ENCODE results near the gene NUP205. TPM values are rescaled to one million over a fixed set of nuclear protein-coding genes. Genes with fewer than 3 reads are reported as not detected.
"Not testable (repeated sequence)": the region's sequence is repeated elsewhere in the genome, so short reads cannot be mapped to it uniquely, and the experiment has no call there.

NUP205 gene
- total and polyA plus RNA-seq, 10 donors, result 29.8 to 55.5 (median 44.8) TPM

- Histone ChIP-seq H3K4me3 (no peak overlapping the region), H3K9me3 (no peaks in the 10 kb centered on the region), H3K36me3 (peaks cover 0 to 21% (median 0%) of the 10 kb centered on the region in 6 donors), H3K27ac (peak overlapping the region in 3 of 8 donors; percentile 4 to 15 (median 9)), H3K4me1 (peaks cover 16 to 77% (median 40%) of the 10 kb centered on the region in 6 donors), H3K27me3 (replicated peaks in 1 of 7) (no peaks in the 10 kb centered on the region)
- no peak for DNase-seq
- 59 to 73% (median 67%) methylated on average over 6 of the region's 6 CpGs for WGBS, 5 donors
- intact Hi-C loops (cut with DNase I; ENCODE audit: low total_unique reads), result no loop called here
- TF ChIP-seq, protein P1, sequence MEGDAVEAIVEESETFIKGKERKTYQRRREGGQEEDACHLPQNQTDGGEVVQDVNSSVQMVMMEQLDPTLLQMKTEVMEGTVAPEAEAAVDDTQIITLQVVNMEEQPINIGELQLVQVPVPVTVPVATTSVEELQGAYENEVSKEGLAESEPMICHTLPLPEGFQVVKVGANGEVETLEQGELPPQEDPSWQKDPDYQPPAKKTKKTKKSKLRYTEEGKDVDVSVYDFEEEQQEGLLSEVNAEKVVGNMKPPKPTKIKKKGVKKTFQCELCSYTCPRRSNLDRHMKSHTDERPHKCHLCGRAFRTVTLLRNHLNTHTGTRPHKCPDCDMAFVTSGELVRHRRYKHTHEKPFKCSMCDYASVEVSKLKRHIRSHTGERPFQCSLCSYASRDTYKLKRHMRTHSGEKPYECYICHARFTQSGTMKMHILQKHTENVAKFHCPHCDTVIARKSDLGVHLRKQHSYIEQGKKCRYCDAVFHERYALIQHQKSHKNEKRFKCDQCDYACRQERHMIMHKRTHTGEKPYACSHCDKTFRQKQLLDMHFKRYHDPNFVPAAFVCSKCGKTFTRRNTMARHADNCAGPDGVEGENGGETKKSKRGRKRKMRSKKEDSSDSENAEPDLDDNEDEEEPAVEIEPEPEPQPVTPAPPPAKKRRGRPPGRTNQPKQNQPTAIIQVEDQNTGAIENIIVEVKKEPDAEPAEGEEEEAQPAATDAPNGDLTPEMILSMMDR (IDR thresholded peaks at IDR 0.05 in 8 of 11, conservative IDR thresholded peaks at IDR 0.05 in 3 of 11), result no peak
- no peak for TF ChIP-seq POLR2AphosphoS5 (IDR thresholded peaks at IDR 0.05)
- TF ChIP-seq POLR2A (IDR thresholded peaks at IDR 0.05), result no peak
These were observed 109.1 kb downstream of the NUP205 start for GRCh38 chr7:135666846-135667245.

DNA sequence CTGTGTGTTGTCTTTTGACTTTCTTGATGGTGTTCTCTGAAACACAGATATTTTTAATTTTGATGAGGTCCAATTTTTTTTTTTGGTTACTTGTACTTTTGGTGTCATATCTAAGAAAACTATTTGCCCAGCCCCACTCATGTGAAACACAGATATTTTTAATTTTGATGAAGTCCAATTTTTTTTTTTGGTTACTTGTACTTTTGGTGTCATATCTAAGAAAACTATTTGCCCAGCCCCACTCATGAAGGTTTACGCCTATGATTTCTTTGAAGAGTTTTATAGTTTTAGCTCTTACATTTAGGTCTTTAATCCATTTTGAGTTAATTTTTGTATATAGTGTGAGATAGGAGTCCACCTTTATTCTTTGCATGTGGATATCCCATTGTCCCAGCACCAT lies 109.9 kb downstream of the NUP205 start:
- H3K4me3 ChIP-seq; intact Hi-C loops (cut with DNase I; ENCODE audit: low total_unique reads); DNase-seq; H3K27me3 ChIP-seq (replicated peaks in 1 of 7); H3K9me3 ChIP-seq; H3K27ac ChIP-seq: not testable (repeated sequence)
- Histone ChIP-seq H3K36me3 (peaks cover 0 to 21% (median 0%) of the 10 kb centered on the region in 6 donors), H3K4me1 (peaks cover 13 to 82% (median 39%) of the 10 kb centered on the region in 6 donors)
- 90 to 100% (median 98%) methylated on average over 1 of the region's 1 CpG for WGBS, 5 donors

- Histone ChIP-seq H3K36me3 (peaks cover 0 to 29% (median 4%) of the 10 kb centered on the region in 6 donors), H3K4me1 (peaks cover 2 to 81% (median 28%) of the 10 kb centered on the region in 6 donors)
- H3K27ac ChIP-seq; H3K4me3 ChIP-seq; intact Hi-C loops (cut with DNase I; ENCODE audit: low total_unique reads); H3K27me3 ChIP-seq (replicated peaks in 1 of 7); DNase-seq; H3K9me3 ChIP-seq: not testable (repeated sequence)
- 63 to 77% (median 64%) methylated on average over 6 of the region's 6 CpGs for WGBS, 5 donors
These were observed 111.2 kb downstream of the NUP205 start for GRCh38 chr7:135668852-135669395.

GRCh38 chr7:135669774-135670173 lies 112.1 kb downstream of the NUP205 start:
- DNase-seq, result no peak
- H3K36me3 ChIP-seq, result peaks cover 0 to 38% (median 8%) of the 10 kb centered on the region in 6 donors
- peaks cover 0 to 76% (median 22%) of the 10 kb centered on the region in 6 donors for H3K4me1 ChIP-seq
- no peak overlapping the region for H3K27ac ChIP-seq
- no peak for TF ChIP-seq POLR2AphosphoS5 (IDR thresholded peaks at IDR 0.05)
- TF ChIP-seq POLR2A (IDR thresholded peaks at IDR 0.05), result no peak
- TF ChIP-seq, protein P1 (IDR thresholded peaks at IDR 0.05 in 8 of 11, conservative IDR thresholded peaks at IDR 0.05 in 3 of 11), result no peak
- no peaks in the 10 kb centered on the region for H3K9me3 ChIP-seq
- intact Hi-C loops (cut with DNase I; ENCODE audit: low total_unique reads), result loop anchor here (10.0 kb wide), 1 partner anchor 345 kb away; no protein-coding TSS in a partner anchor
- no peaks in the 10 kb centered on the region for H3K27me3 ChIP-seq (replicated peaks in 1 of 7)
- H3K4me3 ChIP-seq, result no peak overlapping the region
- 82 to 91% (median 87%) methylated on average over 1 of the region's 1 CpG for WGBS, 5 donors

GRCh38 chr7:135670179-135670578 lies 112.5 kb downstream of the NUP205 start:
- no peak overlapping the region for H3K4me3 ChIP-seq
- no peak for TF ChIP-seq POLR2AphosphoS5 (IDR thresholded peaks at IDR 0.05)
- no peak for TF ChIP-seq POLR2A (IDR thresholded peaks at IDR 0.05)
- TF ChIP-seq, protein P1 (IDR thresholded peaks at IDR 0.05 in 8 of 11, conservative IDR thresholded peaks at IDR 0.05 in 3 of 11), result no peak
- 62 to 86% (median 82%) methylated on average over 1 of the region's 1 CpG for WGBS, 5 donors
- no peak for DNase-seq
- no peak overlapping the region for H3K27ac ChIP-seq
- intact Hi-C loops (cut with DNase I; ENCODE audit: low total_unique reads), result loop anchor here (10.0 kb wide), 1 partner anchor 345 kb away; no protein-coding TSS in a partner anchor
- H3K4me1 ChIP-seq, result peaks cover 0 to 72% (median 20%) of the 10 kb centered on the region in 6 donors
- no peaks in the 10 kb centered on the region for H3K9me3 ChIP-seq
- no peaks in the 10 kb centered on the region for H3K27me3 ChIP-seq (replicated peaks in 1 of 7)
- peaks cover 0 to 42% (median 9%) of the 10 kb centered on the region in 6 donors for H3K36me3 ChIP-seq
